ENCODE measurements around the gene RAI1. TPM values are rescaled to one million over a fixed set of nuclear protein-coding genes. Genes with fewer than 3 reads are reported as not detected.

Gene RAI1
- total and polyA plus RNA-seq, 2 of the 13 experiments (the other 11 are each of a cell fraction or from before 2014, with no cell fraction given): 3.4 to 5.2 TPM

GRCh38 chr17:17824783-17825614 lies 143.7 kb downstream of the RAI1 start (continued):
- TF ChIP-seq THRA (CRISPR knock-in tag; IDR thresholded peaks at IDR 0.05; ENCODE audit: borderline replicate concordance): peak; percentile 64; the same call in 1 of the 2 replicates
- 0 out of 2 replicates have a peak, but pooled peaks have one; percentile 8 for TF ChIP-seq ZNF572 (CRISPR knock-in tag; IDR thresholded peaks at IDR 0.05)
- 0 out of 2 replicates have a peak, but pooled peaks have one; percentile 28 for TF ChIP-seq ZNF251 (CRISPR knock-in tag; IDR thresholded peaks at IDR 0.05)
- TF ChIP-seq IRF2 (CRISPR knock-in tag; IDR thresholded peaks at IDR 0.05): 0 out of 2 replicates have a peak, but pooled peaks have one; percentile 38
- 0 out of 2 replicates have a peak, but pooled peaks have one; percentile 15 for TF ChIP-seq MED1 (CRISPR knock-in tag; IDR thresholded peaks at IDR 0.05)
- peak; percentile 29 for TF ChIP-seq ZNF652 (CRISPR knock-in tag; IDR thresholded peaks at IDR 0.05; ENCODE audit: borderline replicate concordance, low read depth)
- no peak for TF ChIP-seq NFAT5 (CRISPR knock-in tag; IDR thresholded peaks at IDR 0.05)
- peak; percentile 58; the same call in 1 of the 2 replicates for TF ChIP-seq RXRA (CRISPR knock-in tag; IDR thresholded peaks at IDR 0.05)
- TF ChIP-seq SKIL (CRISPR knock-in tag; IDR thresholded peaks at IDR 0.05; ENCODE audit: borderline replicate concordance): peak; percentile 52; the same call in 1 of the 2 replicates
- peak; percentile 32; the same call in 1 of the 2 replicates for TF ChIP-seq PATZ1 (CRISPR knock-in tag; IDR thresholded peaks at IDR 0.05)
- peak; percentile 8; the same call in 1 of the 2 replicates for TF ChIP-seq ZNF281 (CRISPR knock-in tag; IDR thresholded peaks at IDR 0.05; ENCODE audit: borderline replicate concordance)

All from HepG2 (cell line).